Smooth muscle cell of the coronary artery (primary cell): ENCODE data around the gene C1GALT1C1L. TPM values are rescaled to one million over a fixed set of nuclear protein-coding genes. Genes with fewer than 3 reads are reported as not detected.

Experiments used
- total RNA-seq: library from RNA; depleted of rRNA; stranded (reverse); fragments of >200 nt; gene quantifications from 2 replicates; pipeline ENCODE4 v1.2.3, GENCODE V29; 2014; ENCODE audit warnings: low replicate concordance

Gene C1GALT1C1L
- total RNA-seq: 0.12 and 0.30 TPM in 2 replicates

DNA sequence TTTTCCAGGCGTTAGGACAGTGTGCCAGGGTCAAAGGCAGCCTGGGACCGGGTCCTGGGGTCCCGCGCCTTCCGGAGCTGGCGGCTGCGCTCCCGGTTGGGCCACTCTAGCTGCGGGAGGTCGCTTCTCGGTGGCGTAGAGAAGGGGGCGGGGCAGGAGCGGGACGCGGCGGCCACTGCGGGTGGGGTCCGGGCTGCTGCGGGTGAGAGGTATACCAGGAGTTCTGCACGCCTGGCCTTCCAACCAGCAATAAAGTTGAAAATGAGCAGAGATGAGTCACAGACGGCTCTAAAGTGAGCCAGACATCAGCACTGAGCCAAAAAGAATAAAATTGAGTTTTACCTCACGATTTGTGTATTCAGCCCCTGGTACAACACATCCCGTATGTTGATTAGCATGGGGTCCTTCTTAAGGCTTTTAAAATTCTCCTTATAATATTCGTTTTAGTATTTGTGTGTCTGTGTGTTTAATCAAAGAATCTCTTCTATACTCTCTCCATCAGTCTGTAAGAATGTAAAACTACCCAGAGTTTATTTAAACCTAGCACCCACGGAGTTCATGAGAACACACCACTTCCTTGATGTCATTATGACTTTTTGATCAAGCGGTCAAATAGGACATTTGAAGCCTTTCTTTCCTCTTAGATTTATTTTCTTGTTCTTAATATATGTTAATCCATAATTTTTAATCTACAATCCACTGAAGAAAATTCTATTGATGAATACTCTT is at the start of gene C1GALT1C1L:
Gene C1GALT1C1L, minus strand, starts transcription at position 108 of the 729 bp plus-strand sequence. Its CDS starts 107 bp downstream, at position 1.

DNA sequence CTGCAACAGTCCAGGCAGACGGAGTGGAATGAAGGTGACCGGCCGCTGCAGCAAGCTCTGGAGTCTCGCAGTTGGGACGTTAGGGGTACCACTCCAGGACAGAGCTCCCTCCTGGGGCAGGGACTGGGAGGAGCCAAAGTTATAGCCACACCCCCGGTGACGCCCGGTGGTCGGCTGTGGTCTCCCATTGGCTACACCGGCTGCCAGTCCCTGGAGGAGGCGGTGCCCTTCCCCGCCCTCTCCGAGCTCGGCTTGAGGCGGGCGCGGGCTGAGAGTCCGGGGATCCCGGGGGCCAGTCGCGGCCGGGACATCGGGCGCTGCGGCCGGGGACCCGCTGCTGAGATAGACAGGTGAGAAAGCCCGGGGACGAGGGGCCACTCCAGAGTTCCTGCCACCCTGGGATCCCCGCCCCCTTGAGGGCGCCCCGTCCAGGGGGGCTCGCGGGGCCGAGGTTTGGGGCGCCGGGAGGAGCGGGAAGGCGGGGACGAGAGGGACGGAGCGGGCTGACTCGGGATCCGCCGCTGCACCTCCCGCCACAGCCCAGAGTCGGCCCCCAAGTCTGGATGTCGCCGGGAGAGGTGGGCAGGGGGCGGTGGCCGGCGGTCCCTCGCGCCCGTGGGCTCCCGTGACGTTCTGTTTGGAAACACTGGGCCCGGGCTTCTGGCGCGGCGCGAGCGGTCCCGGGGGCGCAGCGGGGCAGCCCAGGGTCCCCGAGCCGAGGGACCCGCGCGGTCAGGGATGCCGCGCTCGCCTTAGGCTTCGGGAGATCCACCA is 39.0 kb downstream of the C1GALT1C1L start, which contains the start of gene PLEKHH2:
Gene PLEKHH2, plus strand, starts transcription at position 231 of the 774 bp plus-strand sequence. CDS start 7,414 bp downstream, outside the sequence.

Other genes with a start within 250 kb of the C1GALT1C1L start
- gene THADA, start 80.4 kb downstream of the C1GALT1C1L start, total RNA-seq: 26.6 and 41.3 TPM in 2 replicates
- gene PLEKHH2, start 39.2 kb downstream of the C1GALT1C1L start, total RNA-seq: 0.60 and 2.1 TPM in 2 replicates
- 6.0 and 15.6 TPM in 2 replicates for gene DYNC2LI1, start 97.6 kb upstream of the C1GALT1C1L start, total RNA-seq
- not detected in 2 replicates for gene ABCG5, start 162.4 kb upstream of the C1GALT1C1L start, total RNA-seq
- gene ABCG8, start 162.5 kb upstream of the C1GALT1C1L start, total RNA-seq: not detected in 2 replicates